Measurements from ENCODE around the gene HS3ST2. TPM values are rescaled to one million over a fixed set of nuclear protein-coding genes. Genes with fewer than 3 reads are reported as not detected.

HS3ST2 gene
- total RNA-seq (10 to 100 TPM in 1 of 7 donors, 1 to 10 TPM in 1, under 1 TPM in 2, not detected in 3; 0.31 to 28.9 (median 0.83) TPM), polyA plus RNA-seq (1 to 10 TPM in 1 of 2 donors, under 1 TPM in 1; 0.35 to 6.4 TPM)
- long read RNA-seq, donor 1: 0 reads
- long read RNA-seq, donor 2: 0 reads
- long read RNA-seq, donor 3, partial matches to known transcripts: 0 of 5 reads
- long read RNA-seq, donor 3, other reads (novel, unspliced or antisense): 3 of 5 reads

DNA sequence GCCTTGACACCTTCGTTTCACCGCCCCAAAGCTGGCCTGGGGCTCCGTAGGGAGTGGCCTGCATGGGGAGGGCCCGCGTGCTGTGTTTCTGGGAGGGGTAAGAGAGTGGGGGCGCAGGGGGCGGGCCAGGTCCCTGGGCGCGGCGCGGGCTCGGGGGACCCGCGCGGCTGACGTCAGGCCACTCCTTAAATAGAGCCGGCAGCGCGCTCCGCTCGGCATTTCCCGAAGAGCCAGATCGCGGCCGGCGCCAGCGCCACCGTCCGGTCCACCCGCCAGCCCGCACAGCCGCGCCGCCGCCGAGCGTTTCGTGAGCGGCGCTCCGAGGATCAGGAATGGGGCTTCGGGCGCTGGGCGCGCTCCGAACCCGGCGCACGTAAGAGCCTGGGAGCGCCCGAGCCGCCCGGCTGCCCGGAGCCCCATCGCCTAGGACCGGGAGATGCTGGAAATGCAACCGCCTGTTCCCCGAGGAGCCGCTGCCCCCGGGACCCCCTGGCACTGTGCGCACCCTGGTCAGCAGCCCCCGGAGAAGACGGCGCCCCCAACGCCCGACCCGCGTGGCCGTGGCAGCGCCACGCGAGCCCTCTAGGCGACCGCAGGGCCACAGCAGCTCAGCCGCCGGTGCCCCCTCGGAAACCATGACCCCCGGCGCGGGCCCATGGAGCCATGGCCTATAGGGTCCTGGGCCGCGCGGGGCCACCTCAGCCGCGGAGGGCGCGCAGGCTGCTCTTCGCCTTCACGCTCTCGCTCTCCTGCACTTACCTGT, at the start of gene HS3ST2:
TSS of gene HS3ST2 (plus strand) at position 215 of the 763 bp plus-strand sequence. CDS start at position 664, 449 bp downstream.
- no peak for TF ChIP-seq EP300 (IDR thresholded peaks at IDR 0.05)
- TF ChIP-seq, protein P1, sequence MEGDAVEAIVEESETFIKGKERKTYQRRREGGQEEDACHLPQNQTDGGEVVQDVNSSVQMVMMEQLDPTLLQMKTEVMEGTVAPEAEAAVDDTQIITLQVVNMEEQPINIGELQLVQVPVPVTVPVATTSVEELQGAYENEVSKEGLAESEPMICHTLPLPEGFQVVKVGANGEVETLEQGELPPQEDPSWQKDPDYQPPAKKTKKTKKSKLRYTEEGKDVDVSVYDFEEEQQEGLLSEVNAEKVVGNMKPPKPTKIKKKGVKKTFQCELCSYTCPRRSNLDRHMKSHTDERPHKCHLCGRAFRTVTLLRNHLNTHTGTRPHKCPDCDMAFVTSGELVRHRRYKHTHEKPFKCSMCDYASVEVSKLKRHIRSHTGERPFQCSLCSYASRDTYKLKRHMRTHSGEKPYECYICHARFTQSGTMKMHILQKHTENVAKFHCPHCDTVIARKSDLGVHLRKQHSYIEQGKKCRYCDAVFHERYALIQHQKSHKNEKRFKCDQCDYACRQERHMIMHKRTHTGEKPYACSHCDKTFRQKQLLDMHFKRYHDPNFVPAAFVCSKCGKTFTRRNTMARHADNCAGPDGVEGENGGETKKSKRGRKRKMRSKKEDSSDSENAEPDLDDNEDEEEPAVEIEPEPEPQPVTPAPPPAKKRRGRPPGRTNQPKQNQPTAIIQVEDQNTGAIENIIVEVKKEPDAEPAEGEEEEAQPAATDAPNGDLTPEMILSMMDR (IDR thresholded peaks at IDR 0.05): no peak
- TF ChIP-seq POLR2A (IDR thresholded peaks at IDR 0.05): no peak
- no peaks in the 10 kb centered on the region for H3K36me3 ChIP-seq
- H3K4me1 ChIP-seq (ENCODE audit: insufficient read depth): peaks cover 4% of the 10 kb centered on the region
- DNase-seq: peak in 2 of 5 donors; percentile 9 to 40
- no peak within 1 kb of the TSS for H3K27ac ChIP-seq
- 1 to 2% (median 1%) methylated on average over 54 to 90 of the region's 90 CpGs for WGBS, 3 donors
- no peaks in the 10 kb centered on the region for H3K9me3 ChIP-seq
- H3K27me3 ChIP-seq: no peaks in the 10 kb centered on the region
- peak within 1 kb of the TSS; percentile 1 for H3K4me3 ChIP-seq
- intact Hi-C loops (cut with DNase I): no loop called here

DNA sequence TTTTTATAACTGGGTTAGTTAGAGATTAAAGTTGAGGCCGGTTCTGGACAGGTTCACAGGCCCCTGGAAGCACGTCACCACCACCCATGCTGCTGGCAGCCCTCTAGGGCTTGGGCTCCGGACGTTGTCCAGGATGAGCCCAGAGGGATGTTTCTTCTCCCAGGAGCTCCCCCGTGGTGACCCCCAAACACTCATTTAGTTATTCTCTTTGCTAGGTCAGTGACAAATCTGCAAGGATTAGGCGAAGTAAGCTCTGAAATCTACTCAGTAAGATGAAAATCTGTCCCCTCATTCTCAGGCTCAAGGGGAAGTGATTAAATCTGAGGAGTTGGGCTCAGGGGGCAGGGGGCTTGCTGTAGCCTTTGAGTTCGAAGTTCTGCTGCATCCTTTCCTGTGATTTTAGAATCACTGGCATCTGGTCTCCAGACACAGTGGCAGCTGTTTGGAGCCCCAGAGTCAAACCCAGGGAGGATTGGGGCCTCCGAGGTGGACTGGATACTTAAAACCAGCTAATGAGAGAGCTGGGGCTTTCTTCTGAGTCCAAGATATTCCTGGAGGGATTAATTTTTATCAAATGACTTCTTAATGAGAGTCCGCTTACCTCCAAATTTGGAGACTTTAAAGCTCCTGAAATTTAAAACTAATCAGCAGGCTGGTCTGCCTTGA, 49.2 kb upstream of the HS3ST2 start:
- Histone ChIP-seq H3K36me3 (no peaks in the 10 kb centered on the region), H3K27ac (peak overlapping the region in 1 of 2 donors; percentile 25), H3K4me1 (ENCODE audit: insufficient read depth) (peaks cover 8% of the 10 kb centered on the region), H3K27me3 (no peaks in the 10 kb centered on the region), H3K4me3 (no peak overlapping the region), H3K9me3 (no peaks in the 10 kb centered on the region)
- DNase-seq: peak in 1 of 5 donors; percentile 35
- intact Hi-C loops (cut with DNase I): no loop called here
- WGBS, 3 donors: 13 to 17% (median 15%) methylated on average over 9 of the region's 9 CpGs
- TF ChIP-seq POLR2A (IDR thresholded peaks at IDR 0.05) (no peak), EP300 (IDR thresholded peaks at IDR 0.05) (no peak)
- TF ChIP-seq, protein P1 (IDR thresholded peaks at IDR 0.05): no peak

DNA sequence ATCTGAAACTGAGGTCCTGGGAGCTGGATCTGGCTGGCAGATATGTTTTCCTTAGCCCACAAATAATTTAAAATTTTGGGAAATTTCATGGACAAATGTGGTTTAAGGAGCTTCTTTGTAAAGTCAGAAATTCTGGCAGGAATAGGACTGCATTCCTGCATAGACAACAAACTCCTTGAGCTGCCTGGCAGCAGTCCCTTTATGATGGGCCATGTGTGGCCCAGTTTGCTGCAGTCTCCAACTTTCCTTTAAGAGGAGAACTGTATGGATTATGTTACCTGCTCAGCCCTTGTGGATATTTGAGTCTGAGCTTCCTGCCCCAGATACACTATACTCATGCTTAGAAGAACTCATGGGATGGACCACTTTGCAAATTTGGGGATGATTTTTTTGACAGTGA, 48.5 kb upstream of the HS3ST2 start:
- Histone ChIP-seq H3K27ac (no peak overlapping the region), H3K4me3 (no peak overlapping the region), H3K27me3 (no peaks in the 10 kb centered on the region), H3K4me1 (ENCODE audit: insufficient read depth) (peaks cover 8% of the 10 kb centered on the region), H3K9me3 (no peaks in the 10 kb centered on the region), H3K36me3 (no peaks in the 10 kb centered on the region)
- TF ChIP-seq POLR2A (IDR thresholded peaks at IDR 0.05): no peak
- no peak for TF ChIP-seq EP300 (IDR thresholded peaks at IDR 0.05)
- TF ChIP-seq, protein P1 (IDR thresholded peaks at IDR 0.05): no peak
- no peak for DNase-seq
- intact Hi-C loops (cut with DNase I): no loop called here

DNA sequence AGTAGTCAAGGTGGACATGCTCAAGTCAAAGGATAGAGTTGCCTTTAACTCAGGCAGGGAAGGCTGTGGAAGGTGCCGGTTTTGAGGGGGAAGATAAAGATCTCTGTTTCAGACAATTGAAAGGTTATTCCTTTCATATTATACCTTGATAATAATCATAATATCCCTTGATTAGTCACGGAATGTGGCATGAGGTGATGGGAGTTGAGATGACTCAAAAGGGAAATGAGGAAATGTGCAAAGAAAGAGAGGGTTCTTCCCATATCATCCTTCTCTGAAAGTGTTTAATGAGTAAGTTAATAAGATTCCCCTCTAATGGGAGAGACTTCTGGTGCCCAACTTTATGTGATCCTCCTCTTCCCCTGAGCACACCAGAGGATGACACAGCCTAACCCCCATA, 43.1 kb upstream of the HS3ST2 start:
- intact Hi-C loops (cut with DNase I): loop anchor here in 1 of 4 donors (5.0 kb wide), 1 partner anchor 54 kb away; no protein-coding TSS in a partner anchor
- TF ChIP-seq POLR2A (IDR thresholded peaks at IDR 0.05) (no peak), EP300 (IDR thresholded peaks at IDR 0.05) (no peak)
- TF ChIP-seq, protein P1 (IDR thresholded peaks at IDR 0.05): no peak
- no peaks in the 10 kb centered on the region for H3K4me1 ChIP-seq (ENCODE audit: insufficient read depth)
- WGBS, 3 donors: 54 to 70% (median 68%) methylated on average over 2 of the region's 2 CpGs
- no peak overlapping the region for H3K4me3 ChIP-seq
- H3K27ac ChIP-seq: no peak overlapping the region
- no peaks in the 10 kb centered on the region for H3K9me3 ChIP-seq
- DNase-seq: no peak
- no peaks in the 10 kb centered on the region for H3K27me3 ChIP-seq
- H3K36me3 ChIP-seq: no peaks in the 10 kb centered on the region
